HepG2 (cell line): ENCODE measurements around the gene AKAP14.

Source experiments
- CHD4 ChIP-seq: fragments of 200-600 bp; sonication (generic); IDR thresholded peaks from 2 replicates; pipeline ENCODE4 v1.7.0; 2017; ENCODE audit warnings: mild to moderate bottlenecking, low read length, borderline replicate concordance
- POLR2A ChIP-seq, 2 experiments: IDR thresholded peaks; 2 replicates each; pipeline ENCODE4 v1.6.1; 2011; ENCODE audit warnings: low read depth in 2 of 2, low read length in 2 of 2, mild to moderate bottlenecking in 1 of 2, moderate library complexity in 1 of 2; ENCODE audit not compliant: insufficient read depth in 1 of 2

- TF ChIP-seq CHD4 (no peak), POLR2A (IDR thresholded peaks at IDR 0.05; ENCODE audit: insufficient read depth in 1 of 2, low read depth in 2 of 2, low read length in 2 of 2) (no peak)
Measured at GRCh38 chrX:119853444-119853843, 42.2 kb upstream of the AKAP14 start.
